SU-DHL-6 (cell line): ENCODE data around the gene DCAF4L1.

Experiments
- H2AFZ ChIP-seq: fragments of 200-600 bp; sonication (generic); 2 replicates; pipeline ENCODE4 v1.6.1; 2014; ENCODE audit warnings: low read depth, mild to moderate bottlenecking, moderate library complexity, mixed read lengths, antibody characterized with exemption, low read length; ENCODE audit not compliant: severe bottlenecking
- H3F3A ChIP-seq: fragments of 200-600 bp; shearing (Covaris generic); 2 replicates; pipeline ENCODE4 v1.6.0; 2016; ENCODE audit warnings: antibody characterized with exemption, mild to moderate bottlenecking; ENCODE audit not compliant: insufficient read depth
- H3K27ac ChIP-seq: fragments of 200-600 bp; sonication (generic); 2 replicates; pipeline ENCODE4 v1.5.1; 2016; ENCODE audit warnings: low read depth, mild to moderate bottlenecking, low read length, moderate library complexity, mixed read lengths
- H3K27me3 ChIP-seq: fragments of 200-600 bp; sonication (generic), shearing (Covaris generic); 2 replicates; pipeline ENCODE4 v1.6.0; 2014; ENCODE audit warnings: mild to moderate bottlenecking, low read length
- H3K36me3 ChIP-seq: fragments of 200-600 bp; sonication (generic); 2 replicates; pipeline ENCODE4 v1.6.1; 2014; ENCODE audit warnings: mild to moderate bottlenecking, low read length, mixed read lengths
- H3K4me2 ChIP-seq: fragments of 300-600, 200-600 bp; shearing (Covaris generic), sonication (generic); 2 replicates; pipeline ENCODE4 v1.6.0; 2014; ENCODE audit warnings: low read length, low read depth, mild to moderate bottlenecking; ENCODE audit not compliant: poor library complexity, severe bottlenecking
- H3K4me3 ChIP-seq: fragments of 200-600 bp; sonication (generic); 2 replicates; pipeline ENCODE4 v1.5.1; 2014; ENCODE audit warnings: antibody characterized with exemption, low read length, mild to moderate bottlenecking, mixed read lengths; ENCODE audit not compliant: insufficient read depth, poor library complexity, severe bottlenecking
- H3K79me2 ChIP-seq: fragments of 200-600 bp; sonication (generic); 2 replicates; pipeline ENCODE4 v1.6.1; 2014; ENCODE audit warnings: mild to moderate bottlenecking, low read length, moderate library complexity; ENCODE audit not compliant: insufficient read depth
- H3K9ac ChIP-seq: fragments of 200-600 bp; sonication (generic); 2 replicates; pipeline ENCODE4 v1.7.0; 2014; ENCODE audit warnings: mild to moderate bottlenecking, low read length
- H3K9me2 ChIP-seq: fragments of 200-600 bp; sonication (generic); replicated peaks from 2 replicates; pipeline ENCODE4 v1.6.1; 2014; ENCODE audit warnings: low read length; ENCODE audit not compliant: insufficient read depth
- H3K9me3 ChIP-seq: fragments of 200-600 bp; sonication (generic); 2 replicates; pipeline ENCODE4 v1.6.1; 2014; ENCODE audit warnings: low read length, mixed read lengths; ENCODE audit not compliant: insufficient read depth
- H4K20me1 ChIP-seq: fragments of 200-600 bp; sonication (generic); 2 replicates; pipeline ENCODE4 v1.6.1; 2014; ENCODE audit warnings: low read depth, mild to moderate bottlenecking, antibody characterized with exemption, low read length, moderate library complexity, mixed read lengths
- CTCF ChIP-seq: fragments of 200-600 bp; sonication (generic); IDR thresholded peaks from one replicate; pipeline ENCODE4 v1.5.1; 2017; ENCODE audit warnings: antibody characterized with exemption, mild to moderate bottlenecking, low read length, moderate library complexity; ENCODE audit not compliant: insufficient read depth, poor library complexity, severe bottlenecking
- EZH2phosphoT487 ChIP-seq: fragments of 200-600 bp; sonication (generic), shearing (Covaris generic); conservative IDR thresholded peaks from 2 replicates; pipeline ENCODE4 v1.6.1; 2018; ENCODE audit warnings: mild to moderate bottlenecking, antibody characterized with exemption, low read length, moderate library complexity, mixed read lengths

DCAF4L1 gene

GRCh38 chr4:41969671-41970070 lies 11.9 kb upstream of the DCAF4L1 start:
- no peaks in the 10 kb centered on the region for H3F3A ChIP-seq
- no peak overlapping the region for H3K9ac ChIP-seq
- TF ChIP-seq CTCF (no peak), EZH2phosphoT487 (no peak)
- H3K79me2 ChIP-seq: no peaks in the 10 kb centered on the region
- no peak overlapping the region for H3K27ac ChIP-seq
- H3K9me2 ChIP-seq: no peaks in the 10 kb centered on the region
- H3K36me3 ChIP-seq: no peaks in the 10 kb centered on the region
- no peaks in the 10 kb centered on the region for H3K9me3 ChIP-seq
- H3K4me3 ChIP-seq: no peak overlapping the region
- H4K20me1 ChIP-seq: no peaks in the 10 kb centered on the region
- no peaks in the 10 kb centered on the region for H3K27me3 ChIP-seq
- H2AFZ ChIP-seq: no peak overlapping the region
- no peak overlapping the region for H3K4me2 ChIP-seq

- H3K9ac ChIP-seq: no peak overlapping the region
- no peak overlapping the region for H2AFZ ChIP-seq
- no peak overlapping the region for H3K4me2 ChIP-seq
- TF ChIP-seq CTCF (no peak), EZH2phosphoT487 (no peak)
- no peaks in the 10 kb centered on the region for H3F3A ChIP-seq
- no peaks in the 10 kb centered on the region for H4K20me1 ChIP-seq
- no peaks in the 10 kb centered on the region for H3K9me2 ChIP-seq
- H3K27me3 ChIP-seq: no peaks in the 10 kb centered on the region
- no peak overlapping the region for H3K4me3 ChIP-seq
- no peak overlapping the region for H3K27ac ChIP-seq
- no peaks in the 10 kb centered on the region for H3K9me3 ChIP-seq
- H3K79me2 ChIP-seq: no peaks in the 10 kb centered on the region
- no peaks in the 10 kb centered on the region for H3K36me3 ChIP-seq
These were observed 6.2 kb upstream of the DCAF4L1 start for GRCh38 chr4:41975341-41975740.

GRCh38 chr4:41976775-41977516 lies 4.6 kb upstream of the DCAF4L1 start:
- H3K4me3 ChIP-seq: no peak overlapping the region
- H3K9me2 ChIP-seq: no peaks in the 10 kb centered on the region
- H3K79me2 ChIP-seq: no peaks in the 10 kb centered on the region
- no peaks in the 10 kb centered on the region for H3K27me3 ChIP-seq
- no peak overlapping the region for H3K4me2 ChIP-seq
- H3K27ac ChIP-seq: no peak overlapping the region
- no peaks in the 10 kb centered on the region for H3K36me3 ChIP-seq
- no peaks in the 10 kb centered on the region for H4K20me1 ChIP-seq
- no peak overlapping the region for H3K9ac ChIP-seq
- no peak overlapping the region for H2AFZ ChIP-seq
- no peaks in the 10 kb centered on the region for H3K9me3 ChIP-seq
- no peak for TF ChIP-seq EZH2phosphoT487
- H3F3A ChIP-seq: no peaks in the 10 kb centered on the region

- H3K4me2 ChIP-seq: no peak overlapping the region
- no peak overlapping the region for H2AFZ ChIP-seq
- no peaks in the 10 kb centered on the region for H3K36me3 ChIP-seq
- no peak overlapping the region for H3K9ac ChIP-seq
- no peaks in the 10 kb centered on the region for H3K79me2 ChIP-seq
- no peaks in the 10 kb centered on the region for H4K20me1 ChIP-seq
- H3K9me3 ChIP-seq: no peaks in the 10 kb centered on the region
- no peak for TF ChIP-seq CTCF
- no peak for TF ChIP-seq EZH2phosphoT487
- no peak overlapping the region for H3K4me3 ChIP-seq
- H3K27me3 ChIP-seq: no peaks in the 10 kb centered on the region
- no peaks in the 10 kb centered on the region for H3K9me2 ChIP-seq
- H3K27ac ChIP-seq: no peak overlapping the region
- H3F3A ChIP-seq: no peaks in the 10 kb centered on the region
These were observed 3.8 kb upstream of the DCAF4L1 start for GRCh38 chr4:41977709-41978108.
